ENCODE results near the gene SCD. TPM values are rescaled to one million over a fixed set of nuclear protein-coding genes. Genes with fewer than 3 reads are reported as not detected.

Gene SCD
- total and polyA plus RNA-seq, 2 of the 13 experiments (the other 11 are each of a cell fraction or from before 2014, with no cell fraction given), result 492 to 512 TPM

DNA sequence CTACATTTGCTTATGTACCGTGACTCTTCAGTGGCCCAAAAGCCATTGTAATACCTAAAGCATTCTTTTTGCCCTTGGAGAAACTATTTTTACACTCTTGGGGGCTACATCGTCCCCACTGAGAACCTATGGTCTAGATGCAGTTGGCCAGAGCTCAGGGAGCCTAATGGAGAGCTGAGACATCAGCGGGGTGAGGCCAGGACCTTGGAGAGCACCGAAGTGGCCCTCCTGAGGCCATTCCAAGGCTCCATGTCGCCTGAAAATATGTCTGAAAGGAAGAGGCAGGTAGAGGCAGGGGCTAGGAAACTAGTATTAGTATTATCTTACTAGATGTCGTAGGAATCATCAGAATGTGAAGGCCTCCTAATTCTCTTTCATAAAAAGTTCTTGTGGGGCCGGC is 21.9 kb upstream of the SCD start (continued):
- TF ChIP-seq, protein P1, sequence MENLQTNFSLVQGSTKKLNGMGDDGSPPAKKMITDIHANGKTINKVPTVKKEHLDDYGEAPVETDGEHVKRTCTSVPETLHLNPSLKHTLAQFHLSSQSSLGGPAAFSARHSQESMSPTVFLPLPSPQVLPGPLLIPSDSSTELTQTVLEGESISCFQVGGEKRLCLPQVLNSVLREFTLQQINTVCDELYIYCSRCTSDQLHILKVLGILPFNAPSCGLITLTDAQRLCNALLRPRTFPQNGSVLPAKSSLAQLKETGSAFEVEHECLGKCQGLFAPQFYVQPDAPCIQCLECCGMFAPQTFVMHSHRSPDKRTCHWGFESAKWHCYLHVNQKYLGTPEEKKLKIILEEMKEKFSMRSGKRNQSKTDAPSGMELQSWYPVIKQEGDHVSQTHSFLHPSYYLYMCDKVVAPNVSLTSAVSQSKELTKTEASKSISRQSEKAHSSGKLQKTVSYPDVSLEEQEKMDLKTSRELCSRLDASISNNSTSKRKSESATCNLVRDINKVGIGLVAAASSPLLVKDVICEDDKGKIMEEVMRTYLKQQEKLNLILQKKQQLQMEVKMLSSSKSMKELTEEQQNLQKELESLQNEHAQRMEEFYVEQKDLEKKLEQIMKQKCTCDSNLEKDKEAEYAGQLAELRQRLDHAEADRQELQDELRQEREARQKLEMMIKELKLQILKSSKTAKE (CRISPR knock-in tag; IDR thresholded peaks at IDR 0.05; ENCODE audit: borderline replicate concordance), result no peak
- TF ChIP-seq, protein P2, sequence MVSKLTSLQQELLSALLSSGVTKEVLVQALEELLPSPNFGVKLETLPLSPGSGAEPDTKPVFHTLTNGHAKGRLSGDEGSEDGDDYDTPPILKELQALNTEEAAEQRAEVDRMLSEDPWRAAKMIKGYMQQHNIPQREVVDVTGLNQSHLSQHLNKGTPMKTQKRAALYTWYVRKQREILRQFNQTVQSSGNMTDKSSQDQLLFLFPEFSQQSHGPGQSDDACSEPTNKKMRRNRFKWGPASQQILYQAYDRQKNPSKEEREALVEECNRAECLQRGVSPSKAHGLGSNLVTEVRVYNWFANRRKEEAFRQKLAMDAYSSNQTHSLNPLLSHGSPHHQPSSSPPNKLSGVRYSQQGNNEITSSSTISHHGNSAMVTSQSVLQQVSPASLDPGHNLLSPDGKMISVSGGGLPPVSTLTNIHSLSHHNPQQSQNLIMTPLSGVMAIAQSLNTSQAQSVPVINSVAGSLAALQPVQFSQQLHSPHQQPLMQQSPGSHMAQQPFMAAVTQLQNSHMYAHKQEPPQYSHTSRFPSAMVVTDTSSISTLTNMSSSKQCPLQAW (CRISPR knock-in tag; IDR thresholded peaks at IDR 0.05), result no peak
- TF ChIP-seq SMAD9 (CRISPR knock-in tag; IDR thresholded peaks at IDR 0.05) (no peak), AHR (CRISPR knock-in tag; IDR thresholded peaks at IDR 0.05) (no peak), TEAD3 (CRISPR knock-in tag; optimal IDR thresholded peaks at IDR 0.05; ENCODE audit: borderline replicate concordance) (no peak), ZNF331 (CRISPR knock-in tag; IDR thresholded peaks at IDR 0.05) (0 out of 2 replicates have a peak, but pooled peaks have one; percentile 18)
- TF ChIP-seq, protein P3, sequence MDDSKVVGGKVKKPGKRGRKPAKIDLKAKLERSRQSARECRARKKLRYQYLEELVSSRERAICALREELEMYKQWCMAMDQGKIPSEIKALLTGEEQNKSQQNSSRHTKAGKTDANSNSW (CRISPR knock-in tag; IDR thresholded peaks at IDR 0.05; ENCODE audit: borderline replicate concordance), result no peak
- TF ChIP-seq, protein P4, sequence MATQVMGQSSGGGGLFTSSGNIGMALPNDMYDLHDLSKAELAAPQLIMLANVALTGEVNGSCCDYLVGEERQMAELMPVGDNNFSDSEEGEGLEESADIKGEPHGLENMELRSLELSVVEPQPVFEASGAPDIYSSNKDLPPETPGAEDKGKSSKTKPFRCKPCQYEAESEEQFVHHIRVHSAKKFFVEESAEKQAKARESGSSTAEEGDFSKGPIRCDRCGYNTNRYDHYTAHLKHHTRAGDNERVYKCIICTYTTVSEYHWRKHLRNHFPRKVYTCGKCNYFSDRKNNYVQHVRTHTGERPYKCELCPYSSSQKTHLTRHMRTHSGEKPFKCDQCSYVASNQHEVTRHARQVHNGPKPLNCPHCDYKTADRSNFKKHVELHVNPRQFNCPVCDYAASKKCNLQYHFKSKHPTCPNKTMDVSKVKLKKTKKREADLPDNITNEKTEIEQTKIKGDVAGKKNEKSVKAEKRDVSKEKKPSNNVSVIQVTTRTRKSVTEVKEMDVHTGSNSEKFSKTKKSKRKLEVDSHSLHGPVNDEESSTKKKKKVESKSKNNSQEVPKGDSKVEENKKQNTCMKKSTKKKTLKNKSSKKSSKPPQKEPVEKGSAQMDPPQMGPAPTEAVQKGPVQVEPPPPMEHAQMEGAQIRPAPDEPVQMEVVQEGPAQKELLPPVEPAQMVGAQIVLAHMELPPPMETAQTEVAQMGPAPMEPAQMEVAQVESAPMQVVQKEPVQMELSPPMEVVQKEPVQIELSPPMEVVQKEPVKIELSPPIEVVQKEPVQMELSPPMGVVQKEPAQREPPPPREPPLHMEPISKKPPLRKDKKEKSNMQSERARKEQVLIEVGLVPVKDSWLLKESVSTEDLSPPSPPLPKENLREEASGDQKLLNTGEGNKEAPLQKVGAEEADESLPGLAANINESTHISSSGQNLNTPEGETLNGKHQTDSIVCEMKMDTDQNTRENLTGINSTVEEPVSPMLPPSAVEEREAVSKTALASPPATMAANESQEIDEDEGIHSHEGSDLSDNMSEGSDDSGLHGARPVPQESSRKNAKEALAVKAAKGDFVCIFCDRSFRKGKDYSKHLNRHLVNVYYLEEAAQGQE (IDR thresholded peaks at IDR 0.05; ENCODE audit: borderline replicate concordance in 1 of 2, low read depth in 1 of 2, low read length in 2 of 2), result peak; percentile 80 to 95
